Neural crest cell (in vitro differentiated cells): ENCODE data around the gene POLR2C. TPM values are rescaled to one million over a fixed set of nuclear protein-coding genes. Genes with fewer than 3 reads are reported as not detected.

ENCODE experiments used
- DNase-seq: peaks from one replicate; pipeline ENCODE4 v3.0.0; 2021; ENCODE audit warnings: low read depth, mixed read lengths, low spot score
- H3K27ac Mint-ChIP-seq: one replicate; pipeline ENCODE4 v1.8.0; 2021; ENCODE audit warnings: mild to moderate bottlenecking, mixed read lengths; ENCODE audit not compliant: unreplicated experiment
- H3K27me3 Mint-ChIP-seq: 2 replicates; pipeline ENCODE4 v1.8.0; 2021; ENCODE audit warnings: low read depth, mild to moderate bottlenecking, mixed read lengths
- H3K36me3 Mint-ChIP-seq: 2 replicates; pipeline ENCODE4 v1.8.0; 2021; ENCODE audit warnings: low read depth, mild to moderate bottlenecking, mixed read lengths
- H3K4me1 Mint-ChIP-seq: 2 replicates; pipeline ENCODE4 v1.8.0; 2021; ENCODE audit warnings: mixed read lengths
- H3K4me3 Mint-ChIP-seq: one replicate; pipeline ENCODE4 v1.8.0; 2021; ENCODE audit warnings: mild to moderate bottlenecking, mixed read lengths
- H3K9me3 Mint-ChIP-seq: 2 replicates; pipeline ENCODE4 v1.8.0; 2021; ENCODE audit warnings: mixed read lengths
- CTCF ChIP-seq: fragments of 200-600 bp; sonication (generic); conservative IDR thresholded peaks from 2 replicates; pipeline ENCODE4 v1.5.0; 2021; ENCODE audit warnings: antibody characterized with exemption, mild to moderate bottlenecking
- total RNA-seq: library from RNA; stranded (reverse); gene quantifications from 2 replicates; pipeline ENCODE4 v1.2.1, GENCODE V29; 2021

The POLR2C gene
- total RNA-seq, 1 donor from 2014 or later: 74.0 TPM

GRCh38 chr16:57504001-57504400, 41.5 kb downstream of the POLR2C start:
- H3K4me1 Mint-ChIP-seq: peaks cover 6% of the 10 kb centered on the region
- H3K27ac Mint-ChIP-seq: no peak overlapping the region
- no peak overlapping the region for H3K4me3 Mint-ChIP-seq
- no peak for TF ChIP-seq CTCF
- DNase-seq: no peak
- no peaks in the 10 kb centered on the region for H3K36me3 Mint-ChIP-seq
- no peaks in the 10 kb centered on the region for H3K27me3 Mint-ChIP-seq
- no peaks in the 10 kb centered on the region for H3K9me3 Mint-ChIP-seq

GRCh38 chr16:57504491-57504890, 42.0 kb downstream of the POLR2C start:
- H3K9me3 Mint-ChIP-seq: no peaks in the 10 kb centered on the region

GRCh38 chr16:57505169-57505568, 42.7 kb downstream of the POLR2C start:
- Mint-ChIP-seq H3K9me3 (no peaks in the 10 kb centered on the region), H3K4me1 (peaks cover 8% of the 10 kb centered on the region), H3K4me3 (no peak overlapping the region), H3K36me3 (no peaks in the 10 kb centered on the region), H3K27ac (no peak overlapping the region), H3K27me3 (no peaks in the 10 kb centered on the region)
- no peak for TF ChIP-seq CTCF
- no peak for DNase-seq

More at GRCh38 chr16:57504491-57504890, 42.0 kb downstream of the POLR2C start:
- Mint-ChIP-seq H3K27me3 (no peaks in the 10 kb centered on the region), H3K27ac (no peak overlapping the region), H3K36me3 (no peaks in the 10 kb centered on the region), H3K4me3 (no peak overlapping the region), H3K4me1 (peaks cover 3% of the 10 kb centered on the region)
- DNase-seq: no peak
- TF ChIP-seq CTCF: no peak

GRCh38 chr16:57507136-57508034, 44.9 kb downstream of the POLR2C start:
- no peaks in the 10 kb centered on the region for H3K9me3 Mint-ChIP-seq
- H3K36me3 Mint-ChIP-seq: no peaks in the 10 kb centered on the region
- no peak overlapping the region for H3K27ac Mint-ChIP-seq
- TF ChIP-seq CTCF: no peak
- no peaks in the 10 kb centered on the region for H3K27me3 Mint-ChIP-seq
- no peak for DNase-seq
- H3K4me1 Mint-ChIP-seq: peaks cover 14% of the 10 kb centered on the region
- no peak overlapping the region for H3K4me3 Mint-ChIP-seq

- no peaks in the 10 kb centered on the region for H3K9me3 Mint-ChIP-seq
- no peak for DNase-seq
- no peaks in the 10 kb centered on the region for H3K27me3 Mint-ChIP-seq
- no peak overlapping the region for H3K4me3 Mint-ChIP-seq
- no peaks in the 10 kb centered on the region for H3K36me3 Mint-ChIP-seq
- peaks cover 17% of the 10 kb centered on the region for H3K4me1 Mint-ChIP-seq
- no peak for TF ChIP-seq CTCF
- H3K27ac Mint-ChIP-seq: no peak overlapping the region
Measured at GRCh38 chr16:57508035-57508425, 45.6 kb downstream of the POLR2C start.
